HCT116 (cell line): ENCODE results near the gene C17orf58. TPM values are rescaled to one million over a fixed set of nuclear protein-coding genes. Genes with fewer than 3 reads are reported as not detected.

Experiments
- ATAC-seq: fragments of 200-7000 bp; cut with Tn5 transposase; 2 replicates; pipeline ENCODE4 v1.9.1; 2020; ENCODE audit warnings: mild to moderate bottlenecking, moderate library complexity
- BruUV-seq: library from RNA; stranded (reverse); fragments of 400-500 nt; replicated peaks from 2 replicates; lab custom pipeline; 2021; lab: Mats Ljungman, UMichigan
- CTCF ChIA-PET: fragments of 300-600 bp; sonication (Branson Sonifier 250); formaldehyde crosslinking; loops from one replicate; lab custom pipeline; 2021; ENCODE audit warnings: antibody characterized with exemption; lab: Charles Lee
- POLR2A ChIA-PET: fragments of 300-600, 350-600 bp; sonication (Branson Sonifier 250); formaldehyde crosslinking; loops from one replicate; lab custom pipeline; 2021; ENCODE audit warnings: antibody characterized with exemption; lab: Charles Lee
- RAD21 ChIA-PET, 2 experiments: fragments of 300-600 bp; sonication (Branson Sonifier 250); formaldehyde crosslinking; loops; one replicate each; lab custom pipeline; 2023; ENCODE audit warnings: low total read pairs in 2 of 2; ENCODE audit not compliant: uncharacterized antibody in 2 of 2, unreplicated experiment in 2 of 2, low non-redundant PET in 1 of 2; lab: Charles Lee
- DNase-seq: peaks from one replicate; pipeline ENCODE4 v3.0.0-alpha.2; 2010; ENCODE audit warnings: low read depth, low spot score
- H2AFZ ChIP-seq: fragments of 200-600 bp; shearing (Covaris generic), sonication (generic); 2 replicates; pipeline ENCODE4 v1.6.1; 2017; ENCODE audit warnings: low read depth, mixed run types, mixed read lengths, antibody characterized with exemption, low read length; ENCODE audit not compliant: poor library complexity, severe bottlenecking
- H3K27ac ChIP-seq: 2 replicates; pipeline ENCODE4 v1.5.1; 2012; ENCODE audit warnings: low read depth, low read length
- H3K27me3 ChIP-seq: fragments of 200-600 bp; sonication (generic); 2 replicates; pipeline ENCODE4 v1.6.1; 2016; ENCODE audit warnings: mixed run types, low read length, mixed read lengths; ENCODE audit not compliant: insufficient read depth
- H3K36me3 ChIP-seq, 2 experiments: fragments of 200-500 bp in 1 of 2; fragments of 200-600 bp in 1 of 2; sonication (Bioruptor generic) in 1 of 2; sonication (generic) in 1 of 2; 2 replicates each; pipeline versions ENCODE4 v1.5.1 to v1.6.1; 2014 to 2016; ENCODE audit warnings: low read length in 2 of 2, inconsistent platforms in 1 of 2, mixed read lengths in 1 of 2, mixed run types in 1 of 2; ENCODE audit not compliant: insufficient read depth in 2 of 2, control insufficient read depth in 1 of 2
- H3K4me1 ChIP-seq, 2 experiments: fragments of 200-600 bp in 1 of 2; sonication (generic) in 1 of 2; 2 replicates each; pipeline versions ENCODE4 v1.5.1 to v1.6.1; 2012 to 2017; ENCODE audit warnings: low read length in 2 of 2, inconsistent platforms in 1 of 2, mild to moderate bottlenecking in 1 of 2, mixed read lengths in 1 of 2, mixed run types in 1 of 2, moderate library complexity in 1 of 2; ENCODE audit not compliant: insufficient read depth in 2 of 2, control insufficient read depth in 1 of 2
- H3K4me2 ChIP-seq: fragments of 200-600 bp; sonication (generic); 2 replicates; pipeline ENCODE4 v1.6.1; 2017; ENCODE audit warnings: mixed run types, low read length, mixed read lengths
- H3K4me3 ChIP-seq, 2 experiments: fragments of 200-600 bp in 1 of 2; sonication (generic) in 1 of 2; replicated peaks in 1 of 2; 2 replicates each; pipeline ENCODE4 v1.5.1; 2011 to 2016; ENCODE audit warnings: low read length in 2 of 2, control low read depth in 1 of 2, low read depth in 1 of 2, mild to moderate bottlenecking in 1 of 2, mixed read lengths in 1 of 2, mixed run types in 1 of 2
- H3K79me2 ChIP-seq: fragments of 200-600 bp; sonication (generic); 2 replicates; pipeline ENCODE4 v1.6.1; 2017; ENCODE audit warnings: mild to moderate bottlenecking, mixed run types, low read length, moderate library complexity, mixed read lengths; ENCODE audit not compliant: insufficient read depth
- H3K9ac ChIP-seq: fragments of 200-600 bp; sonication (generic); 2 replicates; pipeline ENCODE4 v1.6.1; 2016; ENCODE audit warnings: low read length, mixed read lengths
- H3K9me2 ChIP-seq: fragments of 200-600 bp; sonication (generic), shearing (Covaris generic); 2 replicates; pipeline ENCODE4 v1.6.1; 2017; ENCODE audit warnings: mixed run types, mild to moderate bottlenecking, moderate library complexity; ENCODE audit not compliant: insufficient read depth
- H3K9me3 ChIP-seq, 2 experiments: fragments of 200-500 bp in 1 of 2; fragments of 200-600 bp in 1 of 2; sonication (Bioruptor generic) in 1 of 2; sonication (generic) in 1 of 2; 2 replicates each; pipeline ENCODE4 v1.6.1; 2014 to 2017; ENCODE audit warnings: low read length in 2 of 2, mixed read lengths in 2 of 2, inconsistent platforms in 1 of 2, low read depth in 1 of 2, mild to moderate bottlenecking in 1 of 2, mixed run types in 1 of 2, moderate library complexity in 1 of 2; ENCODE audit not compliant: control insufficient read depth in 1 of 2, insufficient read depth in 1 of 2
- H4K20me1 ChIP-seq: fragments of 200-600 bp; sonication (generic), shearing (Covaris generic); 2 replicates; pipeline ENCODE4 v1.6.1; 2017; ENCODE audit warnings: mixed run types, mild to moderate bottlenecking, moderate library complexity; ENCODE audit not compliant: insufficient read depth
- ELF1 ChIP-seq: IDR thresholded peaks from 2 replicates; pipeline ENCODE4 v1.6.1; 2012; ENCODE audit warnings: low read depth, borderline replicate concordance
- EZH2 ChIP-seq: fragments of 200-600 bp; sonication (generic); IDR thresholded peaks from 2 replicates; pipeline ENCODE4 v1.6.1; 2017; ENCODE audit warnings: antibody characterized with exemption, mixed run types
- JUND ChIP-seq: IDR thresholded peaks from 2 replicates; pipeline ENCODE4 v1.6.1; 2012
- POLR2AphosphoS5 ChIP-seq: IDR thresholded peaks from 2 replicates; pipeline ENCODE4 v1.6.1; 2011; ENCODE audit warnings: mild to moderate bottlenecking, low read depth, low read length, moderate library complexity
- REST ChIP-seq: IDR thresholded peaks from 2 replicates; pipeline ENCODE4 v1.6.1; 2012; ENCODE audit warnings: low read depth
- SIN3A ChIP-seq: IDR thresholded peaks from 2 replicates; pipeline ENCODE4 v1.6.1; 2012; ENCODE audit warnings: low read depth
- intact Hi-C: fragments of 100-400 bp; cut with micrococcal nuclease; formaldehyde crosslinking; loops from 2 replicates; pipeline ENCODE4 v1.10.0; 2022
- total RNA-seq: library from RNA; stranded (reverse); gene quantifications from one replicate; pipeline ENCODE4 v1.2.1, GENCODE V29; 2021; ENCODE audit not compliant: unreplicated experiment
- TF ChIP-seq, protein P1 (sequence below): IDR thresholded peaks from 2 replicates; pipeline ENCODE4 v1.6.1; 2012

C17orf58 gene
- total RNA-seq, 1 experiment from 2014 or later = 38.1 TPM

GRCh38 chr17:68004201-68004600 lies 7.9 kb upstream of the C17orf58 start:
- no peak overlapping the region for H3K27ac ChIP-seq
- CTCF ChIA-PET = no interaction called here
- no peaks in the 10 kb centered on the region for H3K36me3 ChIP-seq
- no TSS peak for BruUV-seq
- no peak overlapping the region for H3K4me2 ChIP-seq
- POLR2A ChIA-PET = interaction anchor here (1.5 kb wide), 1 partner anchor 16 kb away, joined by 4 read pairs; no protein-coding TSS in a partner anchor
- ATAC-seq = no peak
- H3K79me2 ChIP-seq = no peaks in the 10 kb centered on the region
- RAD21 ChIA-PET = no interaction called here
- no peak for TF ChIP-seq EZH2
- TF ChIP-seq, protein P1, sequence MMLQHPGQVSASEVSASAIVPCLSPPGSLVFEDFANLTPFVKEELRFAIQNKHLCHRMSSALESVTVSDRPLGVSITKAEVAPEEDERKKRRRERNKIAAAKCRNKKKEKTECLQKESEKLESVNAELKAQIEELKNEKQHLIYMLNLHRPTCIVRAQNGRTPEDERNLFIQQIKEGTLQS = no peak
- TF ChIP-seq ELF1 = no peak
- H4K20me1 ChIP-seq = no peaks in the 10 kb centered on the region
- DNase-seq = no peak
- H2AFZ ChIP-seq = no peak overlapping the region
- intact Hi-C loops = no loop called here
- H3K9me2 ChIP-seq = no peaks in the 10 kb centered on the region
- peaks cover 6 to 10% of the 10 kb centered on the region in 2 experiments for H3K4me1 ChIP-seq
- no peak overlapping the region for H3K4me3 ChIP-seq
- H3K9ac ChIP-seq = no peak overlapping the region
- H3K27me3 ChIP-seq = no peaks in the 10 kb centered on the region
- no peaks in the 10 kb centered on the region for H3K9me3 ChIP-seq

DNA sequence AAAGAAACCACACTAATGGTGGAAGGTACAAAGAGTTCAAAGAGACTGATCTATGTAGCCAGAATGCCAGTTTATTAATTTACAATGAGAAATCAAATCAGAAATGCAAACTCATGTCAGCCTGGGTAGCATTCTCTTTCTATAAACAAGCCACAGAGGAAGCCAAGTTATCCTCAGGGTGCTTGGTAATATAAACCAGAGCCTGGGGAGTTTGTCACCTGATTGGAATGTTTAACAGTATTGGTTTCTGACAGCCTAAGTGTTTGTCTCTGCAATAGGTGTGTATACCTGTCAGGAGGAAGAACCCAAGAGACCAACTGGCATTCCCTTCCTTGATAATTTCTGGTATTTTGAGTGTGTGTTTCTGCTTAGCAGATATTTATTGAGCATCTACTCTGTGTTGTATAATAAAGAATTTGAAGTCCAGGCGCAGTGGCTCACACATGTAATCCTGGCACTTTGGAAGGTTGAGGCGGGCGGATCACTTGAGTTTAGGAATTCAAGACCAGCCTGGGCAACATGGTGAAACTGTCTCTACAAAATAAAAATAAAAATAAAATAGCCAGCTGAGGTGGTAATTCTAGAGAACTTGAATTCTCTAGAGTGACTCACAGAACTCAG lies 3.1 kb upstream of the C17orf58 start:
- intact Hi-C loops = no loop called here
- no peaks in the 10 kb centered on the region for H3K79me2 ChIP-seq
- POLR2A ChIA-PET = no interaction called here
- RAD21 ChIA-PET = no interaction called here
- CTCF ChIA-PET = interaction anchor here (0.7 kb wide), 1 partner anchor 10 kb away, joined by 4 read pairs; no protein-coding TSS in a partner anchor
- H3K9me2 ChIP-seq = no peaks in the 10 kb centered on the region
- no peaks in the 10 kb centered on the region for H3K27me3 ChIP-seq
- peak; percentile 80 for ATAC-seq
- no TSS peak for BruUV-seq
- H4K20me1 ChIP-seq = no peaks in the 10 kb centered on the region
- H3K4me2 ChIP-seq = peak overlapping the region; percentile 12
- H3K9me3 ChIP-seq = no peaks in the 10 kb centered on the region
- H3K9ac ChIP-seq = no peak overlapping the region
- TF ChIP-seq REST = no peak
- TF ChIP-seq POLR2AphosphoS5 = no peak
- TF ChIP-seq JUND = 0 out of 2 replicates have a peak, but pooled peaks have one; percentile 19
- no peak for TF ChIP-seq SIN3A
- H3K36me3 ChIP-seq = no peaks in the 10 kb centered on the region
- no peak overlapping the region for H3K27ac ChIP-seq
- H3K4me1 ChIP-seq = peaks cover 12 to 25% of the 10 kb centered on the region in 2 experiments
- DNase-seq = no peak
- no peak overlapping the region for H3K4me3 ChIP-seq
- peak overlapping the region; percentile 25 for H2AFZ ChIP-seq
